Endothelial cell of umbilical vein (primary cell): ENCODE results near the gene HTT.

ENCODE experiments used
- CTCF ChIP-seq, 2 donors: IDR thresholded peaks; 1 replicate in 1 of 2; 2 replicates in 1 of 2; pipeline ENCODE4 v1.5.1; 2011; ENCODE audit warnings: low read length in 2 of 2, mild to moderate bottlenecking in 2 of 2, moderate library complexity in 2 of 2, control low read depth in 1 of 2, inconsistent platforms in 1 of 2, low read depth in 1 of 2; ENCODE audit not compliant: insufficient read depth in 1 of 2; ENCODE audit errors: extremely low read depth in 1 of 2
- EZH2 ChIP-seq: IDR thresholded peaks from 2 replicates; pipeline ENCODE4 v1.6.1; 2012; ENCODE audit warnings: borderline replicate concordance, low read depth, mild to moderate bottlenecking, moderate library complexity, low read length, inconsistent platforms; ENCODE audit not compliant: severe bottlenecking
- FOS ChIP-seq: IDR thresholded peaks from 2 replicates; pipeline ENCODE4 v1.6.1; 2011; ENCODE audit warnings: mild to moderate bottlenecking, low read length, moderate library complexity, borderline replicate concordance; ENCODE audit not compliant: insufficient read depth
- GATA2 ChIP-seq: IDR thresholded peaks from 2 replicates; pipeline ENCODE4 v1.7.0; 2011; ENCODE audit warnings: low read depth, mild to moderate bottlenecking, moderate library complexity, mixed read lengths, low read length; ENCODE audit not compliant: insufficient read length, insufficient read depth
- JUN ChIP-seq: IDR thresholded peaks from 2 replicates; pipeline ENCODE4 v1.6.1; 2011; ENCODE audit warnings: borderline replicate concordance, low read depth; ENCODE audit not compliant: insufficient read length, insufficient read depth
- MAX ChIP-seq: IDR thresholded peaks from 2 replicates; pipeline ENCODE4 v1.6.1; 2011; ENCODE audit not compliant: insufficient read depth, insufficient read length
- MYC ChIP-seq: IDR thresholded peaks from one replicate; pipeline ENCODE4 v1.6.1; 2011; ENCODE audit warnings: mild to moderate bottlenecking, low read depth, low read length
- POLR2A ChIP-seq: IDR thresholded peaks from 2 replicates; pipeline ENCODE4 v1.6.1; 2012; ENCODE audit warnings: low read depth, mild to moderate bottlenecking, control low read depth, low read length
- POLR2AphosphoS5 ChIP-seq: IDR thresholded peaks from 2 replicates; pipeline ENCODE4 v1.6.1; 2012; ENCODE audit warnings: low read depth, mild to moderate bottlenecking, control low read depth, low read length, moderate library complexity; ENCODE audit not compliant: insufficient read depth

- TF ChIP-seq POLR2A = no peak
- no peak for TF ChIP-seq CTCF (IDR thresholded peaks at IDR 0.05; ENCODE audit: extremely low read depth in 1 of 2, insufficient read depth in 1 of 2, low read depth in 1 of 2, low read length in 2 of 2)
- TF ChIP-seq JUN = no peak
- no peak for TF ChIP-seq GATA2
- no peak for TF ChIP-seq EZH2
- TF ChIP-seq MAX = no peak
- TF ChIP-seq FOS = no peak
- TF ChIP-seq POLR2AphosphoS5 = no peak
- no peak for TF ChIP-seq MYC
These were observed 142.8 kb downstream of the HTT start for GRCh38 chr4:3217266-3217665.
